H9 (cell line): Measurements from ENCODE around the gene MDH2. TPM values are rescaled to one million over a fixed set of nuclear protein-coding genes. Genes with fewer than 3 reads are reported as not detected.
"Not testable (repeated sequence)": the region's sequence is repeated elsewhere in the genome, so short reads cannot be mapped to it uniquely, and the experiment has no call there.

Experiments
- DNase-seq: peaks from one replicate; pipeline ENCODE4 v3.0.0-alpha.2; 2017
- H2AFZ ChIP-seq: one replicate; pipeline ENCODE4 v1.6.1; 2013; ENCODE audit warnings: mild to moderate bottlenecking, low read length, control low read depth, moderate library complexity
- H2AK5ac ChIP-seq: 2 replicates; pipeline ENCODE4 v1.6.1; 2013; ENCODE audit warnings: low read length, control low read depth, mixed read lengths; ENCODE audit not compliant: insufficient read length
- H2BK120ac ChIP-seq: one replicate; pipeline ENCODE4 v1.6.1; 2013; ENCODE audit warnings: low read depth, mild to moderate bottlenecking, low read length, control low read depth, inconsistent platforms; ENCODE audit not compliant: poor library complexity, severe bottlenecking
- H2BK12ac ChIP-seq: 2 replicates; pipeline ENCODE4 v1.6.1; 2013; ENCODE audit warnings: low read length, control low read depth, mixed read lengths, low read depth; ENCODE audit not compliant: insufficient read length
- H2BK15ac ChIP-seq: 2 replicates; pipeline ENCODE4 v1.6.1; 2013; ENCODE audit warnings: low read depth, low read length, control low read depth
- H2BK20ac ChIP-seq: one replicate; pipeline ENCODE4 v1.6.1; 2013; ENCODE audit warnings: low read depth, mild to moderate bottlenecking, low read length, control low read depth, inconsistent platforms; ENCODE audit not compliant: poor library complexity, severe bottlenecking
- H2BK5ac ChIP-seq: 2 replicates; pipeline ENCODE4 v1.6.1; 2013; ENCODE audit warnings: low read length, control low read depth, mixed read lengths; ENCODE audit not compliant: insufficient read length
- H3K14ac ChIP-seq: 2 replicates; pipeline ENCODE4 v1.6.1; 2013; ENCODE audit warnings: low read length, control low read depth; ENCODE audit not compliant: insufficient read depth
- H3K18ac ChIP-seq: 2 replicates; pipeline ENCODE4 v1.6.1; 2013; ENCODE audit warnings: low read depth, mild to moderate bottlenecking, mixed read lengths, low read length, control low read depth; ENCODE audit not compliant: insufficient read length
- H3K23ac ChIP-seq: 2 replicates; pipeline ENCODE4 v1.6.1; 2013; ENCODE audit warnings: low read length, control low read depth, mixed read lengths, low read depth; ENCODE audit not compliant: insufficient read length
- H3K23me2 ChIP-seq: 2 replicates; pipeline ENCODE4 v1.6.1; 2013; ENCODE audit warnings: low read depth, mild to moderate bottlenecking, mixed read lengths, low read length, control low read depth; ENCODE audit not compliant: insufficient read length, poor library complexity, severe bottlenecking
- H3K27ac ChIP-seq: 2 replicates; pipeline ENCODE4 v1.5.1; 2013; ENCODE audit warnings: low read length, control low read depth, mixed read lengths, low read depth; ENCODE audit not compliant: insufficient read length
- H3K27me3 ChIP-seq: 2 replicates; pipeline ENCODE4 v1.6.1; 2013; ENCODE audit warnings: low read length, control low read depth, inconsistent platforms; ENCODE audit not compliant: insufficient read depth
- H3K4ac ChIP-seq: 2 replicates; pipeline ENCODE4 v1.6.1; 2013; ENCODE audit warnings: low read depth, mild to moderate bottlenecking, control low read depth, inconsistent platforms, low read length, moderate library complexity
- H3K4me1 ChIP-seq: 2 replicates; pipeline ENCODE4 v1.6.1; 2013; ENCODE audit warnings: low read length, control low read depth, inconsistent platforms; ENCODE audit not compliant: insufficient read depth
- H3K4me2 ChIP-seq: 2 replicates; pipeline ENCODE4 v1.6.1; 2013; ENCODE audit warnings: low read length, control low read depth, mixed read lengths; ENCODE audit not compliant: insufficient read length, insufficient read depth
- H3K56ac ChIP-seq: 2 replicates; pipeline ENCODE4 v1.6.1; 2013; ENCODE audit warnings: low read depth, mild to moderate bottlenecking, mixed read lengths, low read length, control low read depth; ENCODE audit not compliant: insufficient read length
- H3K79me1 ChIP-seq: 2 replicates; pipeline ENCODE4 v1.6.1; 2013; ENCODE audit warnings: low read depth, mild to moderate bottlenecking, moderate library complexity, low read length, control low read depth, inconsistent platforms; ENCODE audit not compliant: insufficient read depth, poor library complexity, severe bottlenecking
- H3K79me2 ChIP-seq: 2 replicates; pipeline ENCODE4 v1.6.1; 2013; ENCODE audit warnings: low read length, control low read depth, inconsistent platforms; ENCODE audit not compliant: insufficient read depth
- H3K9ac ChIP-seq: 2 replicates; pipeline ENCODE4 v1.6.1; 2013; ENCODE audit warnings: low read length, control low read depth, mixed read lengths; ENCODE audit not compliant: insufficient read length; ENCODE audit errors: extremely low read depth
- H3K9me3 ChIP-seq: one replicate; pipeline ENCODE4 v1.6.1; 2013; ENCODE audit warnings: low read depth, low read length, inconsistent platforms; ENCODE audit not compliant: control insufficient read depth
- H3T11ph ChIP-seq: one replicate; pipeline ENCODE4 v1.6.1; 2013; ENCODE audit warnings: mild to moderate bottlenecking, low read length, control low read depth, inconsistent platforms
- H4K20me1 ChIP-seq: one replicate; pipeline ENCODE4 v1.6.1; 2013; ENCODE audit not compliant: control insufficient read depth, insufficient read length, insufficient read depth
- H4K5ac ChIP-seq: 2 replicates; pipeline ENCODE4 v1.6.1; 2013; ENCODE audit warnings: low read depth, mild to moderate bottlenecking, mixed read lengths, low read length, control low read depth; ENCODE audit not compliant: insufficient read length
- H4K8ac ChIP-seq: replicated peaks from 2 replicates; pipeline ENCODE4 v1.6.1; 2013; ENCODE audit warnings: low read length, control low read depth, mixed read lengths, low read depth; ENCODE audit not compliant: insufficient read length
- H4K91ac ChIP-seq: 2 replicates; pipeline ENCODE4 v1.6.1; 2013; ENCODE audit warnings: low read depth, mild to moderate bottlenecking, moderate library complexity, mixed read lengths, low read length, control low read depth; ENCODE audit not compliant: insufficient read length
- H3K27ac Mint-ChIP-seq, 3 experiments: 2 replicates in 2 of 3; 3 replicates in 1 of 3; pipeline ENCODE4 v1.8.0; 2020 to 2021; ENCODE audit warnings: mixed read lengths in 3 of 3, mild to moderate bottlenecking in 1 of 3, moderate library complexity in 1 of 3
- H3K27me3 Mint-ChIP-seq: 2 replicates; pipeline ENCODE4 v1.8.0; 2021; ENCODE audit warnings: low read depth, mild to moderate bottlenecking, moderate library complexity, mixed read lengths
- H3K36me3 Mint-ChIP-seq, 3 experiments: 2 replicates in 2 of 3; 3 replicates in 1 of 3; pipeline ENCODE4 v1.8.0; 2020 to 2021; ENCODE audit warnings: low read depth in 3 of 3, mixed read lengths in 3 of 3; ENCODE audit not compliant: insufficient read depth in 1 of 3
- H3K4me1 Mint-ChIP-seq, 2 experiments: 2 replicates each; pipeline ENCODE4 v1.8.0; 2020; ENCODE audit warnings: mixed read lengths in 2 of 2
- H3K4me3 Mint-ChIP-seq, 2 experiments: 2 replicates in 1 of 2; 3 replicates in 1 of 2; pipeline ENCODE4 v1.8.0; 2020 to 2021; ENCODE audit warnings: mild to moderate bottlenecking in 2 of 2, mixed read lengths in 2 of 2, moderate library complexity in 1 of 2
- H3K9me3 Mint-ChIP-seq, 2 experiments: 2 replicates in 1 of 2; 3 replicates in 1 of 2; pipeline ENCODE4 v1.8.0; 2020; ENCODE audit warnings: mild to moderate bottlenecking in 2 of 2, mixed read lengths in 2 of 2, moderate library complexity in 1 of 2
- CTCF ChIP-seq: fragments of 200-600 bp; sonication (generic); conservative IDR thresholded peaks from 3 replicates; pipeline ENCODE4 v1.8.0; 2021; ENCODE audit warnings: antibody characterized with exemption, mild to moderate bottlenecking
- WGBS: extraction: QIAGEN DNeasy Blood & Tissue Kit; methylation state at CpG from one replicate; pipeline ENCODE4 v1.1.7; 2013; ENCODE audit warnings: missing lambda C conversion rate, low lambda C conversion rate, mixed read lengths; ENCODE audit not compliant: insufficient read length; ENCODE audit errors: extremely low coverage; 5-methylcytosine and 5-hydroxymethylcytosine counted together
- total RNA-seq: library from RNA; stranded (reverse); gene quantifications from 2 replicates; pipeline ENCODE4 v1.2.1, GENCODE V29; 2021

MDH2 gene
- total RNA-seq, 1 experiment from 2014 or later = 260 TPM

- H2BK12ac ChIP-seq = no peak overlapping the region
- H3T11ph ChIP-seq = no peak overlapping the region
- no peak overlapping the region for H3K4ac ChIP-seq
- H3K4me1 Mint-ChIP-seq = peaks cover 7% of the 10 kb centered on the region in 2 experiments
- H2BK15ac ChIP-seq = no peak overlapping the region
- no peak overlapping the region for H2AFZ ChIP-seq
- H4K8ac ChIP-seq = no peak overlapping the region
- H3K27me3 ChIP-seq = no peaks in the 10 kb centered on the region
- no peak overlapping the region for H3K27ac ChIP-seq
- H3K4me1 ChIP-seq = no peaks in the 10 kb centered on the region
- no peaks in the 10 kb centered on the region for H3K9me3 ChIP-seq
- H3K27ac Mint-ChIP-seq = peak overlapping the region in 1 of 3 experiments; percentile 58; a peak in 1 of 7 replicates
- H2BK20ac ChIP-seq = no peak overlapping the region
- no CpG with 5 or more reads among the region's 11 CpGs for WGBS
- no peaks in the 10 kb centered on the region for H3K36me3 Mint-ChIP-seq
- H3K14ac ChIP-seq = no peak overlapping the region
- H2BK5ac ChIP-seq = no peak overlapping the region
- no peaks in the 10 kb centered on the region for H3K9me3 Mint-ChIP-seq
- no peak overlapping the region for H3K4me2 ChIP-seq
- DNase-seq = no peak
- H3K56ac ChIP-seq = no peak overlapping the region
- H4K91ac ChIP-seq = no peak overlapping the region
- H2AK5ac ChIP-seq = no peak overlapping the region
- TF ChIP-seq CTCF = no peak
- no peak overlapping the region for H3K18ac ChIP-seq
- H3K27me3 Mint-ChIP-seq = no peaks in the 10 kb centered on the region
- no peak overlapping the region for H3K9ac ChIP-seq
- no peaks in the 10 kb centered on the region for H4K20me1 ChIP-seq
- H3K23ac ChIP-seq = no peak overlapping the region
- no peaks in the 10 kb centered on the region for H3K23me2 ChIP-seq
- no peak overlapping the region for H2BK120ac ChIP-seq
- H3K79me2 ChIP-seq = no peaks in the 10 kb centered on the region
- H3K79me1 ChIP-seq = no peaks in the 10 kb centered on the region
- no peak overlapping the region for H3K4me3 Mint-ChIP-seq
- H4K5ac ChIP-seq = no peak overlapping the region
Measured at GRCh38 chr7:76108540-76109233, 60.8 kb downstream of the MDH2 start.

GRCh38 chr7:76113042-76113630, 65.2 kb downstream of the MDH2 start:
- not testable (repeated sequence) for H3K4me3 Mint-ChIP-seq, H3K27me3 ChIP-seq, H3K4me1 ChIP-seq, H2AK5ac ChIP-seq, H3K4me2 ChIP-seq, H3K27ac ChIP-seq, DNase-seq, H4K20me1 ChIP-seq, H4K5ac ChIP-seq, H2BK120ac ChIP-seq, H4K91ac ChIP-seq, H2BK20ac ChIP-seq, H3K14ac ChIP-seq, H4K8ac ChIP-seq, H2BK5ac ChIP-seq, H3K4me1 Mint-ChIP-seq, H3K36me3 Mint-ChIP-seq, H2BK15ac ChIP-seq, H3K23ac ChIP-seq, H3K9me3 ChIP-seq, H3K56ac ChIP-seq, H3K79me2 ChIP-seq, H2AFZ ChIP-seq, H3K27ac Mint-ChIP-seq, H3K23me2 ChIP-seq, H3K79me1 ChIP-seq, H2BK12ac ChIP-seq, H3K27me3 Mint-ChIP-seq, H3K4ac ChIP-seq, H3T11ph ChIP-seq, H3K18ac ChIP-seq, H3K9ac ChIP-seq, H3K9me3 Mint-ChIP-seq
- no CpG with 5 or more reads among the region's 9 CpGs for WGBS
